HG02588 (cell line): ENCODE data around the gene SYT15B.
A peak's percentile ranks its signal among the peaks of the same experiment; 100 is the strongest.
"Not testable (repeated sequence)": the region's sequence is repeated elsewhere in the genome, so short reads cannot be mapped to it uniquely, and the experiment has no call there.

ENCODE experiments used
- ATAC-seq: cut with Tn5 transposase; IDR thresholded peaks from one replicate; pipeline ENCODE4 v1.9.1; 2021; ENCODE audit warnings: mild to moderate bottlenecking, moderate library complexity; ENCODE audit not compliant: unreplicated experiment

Gene SYT15B

GRCh38 chr10:47763554-47764175, at the start of gene SYT15B:
Gene SYT15B, minus strand, starts transcription at chr10:47763592. Its CDS starts 952 bp downstream, at chr10:47762640.
- ATAC-seq, result not testable (repeated sequence)

DNA sequence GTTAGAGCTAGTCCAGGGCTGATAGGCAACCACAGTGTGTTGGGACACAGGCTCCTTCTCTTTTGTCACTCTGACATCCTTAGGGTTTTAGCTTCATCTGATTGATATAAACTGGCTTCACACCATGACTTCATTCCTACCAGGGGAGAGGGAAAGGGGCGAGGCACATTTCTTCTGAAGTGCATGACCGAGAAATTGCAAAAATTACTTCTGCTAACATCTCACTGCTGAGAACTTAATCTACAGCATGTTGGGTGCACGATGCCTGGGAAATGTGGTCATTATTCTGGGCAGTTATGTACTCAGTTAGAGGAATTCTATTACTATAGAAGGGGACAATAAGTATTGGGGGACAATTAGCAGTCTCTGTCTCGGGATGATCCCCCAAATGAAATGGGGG, 16.2 kb upstream of the SYT15B start:
- not testable (repeated sequence) for ATAC-seq

DNA sequence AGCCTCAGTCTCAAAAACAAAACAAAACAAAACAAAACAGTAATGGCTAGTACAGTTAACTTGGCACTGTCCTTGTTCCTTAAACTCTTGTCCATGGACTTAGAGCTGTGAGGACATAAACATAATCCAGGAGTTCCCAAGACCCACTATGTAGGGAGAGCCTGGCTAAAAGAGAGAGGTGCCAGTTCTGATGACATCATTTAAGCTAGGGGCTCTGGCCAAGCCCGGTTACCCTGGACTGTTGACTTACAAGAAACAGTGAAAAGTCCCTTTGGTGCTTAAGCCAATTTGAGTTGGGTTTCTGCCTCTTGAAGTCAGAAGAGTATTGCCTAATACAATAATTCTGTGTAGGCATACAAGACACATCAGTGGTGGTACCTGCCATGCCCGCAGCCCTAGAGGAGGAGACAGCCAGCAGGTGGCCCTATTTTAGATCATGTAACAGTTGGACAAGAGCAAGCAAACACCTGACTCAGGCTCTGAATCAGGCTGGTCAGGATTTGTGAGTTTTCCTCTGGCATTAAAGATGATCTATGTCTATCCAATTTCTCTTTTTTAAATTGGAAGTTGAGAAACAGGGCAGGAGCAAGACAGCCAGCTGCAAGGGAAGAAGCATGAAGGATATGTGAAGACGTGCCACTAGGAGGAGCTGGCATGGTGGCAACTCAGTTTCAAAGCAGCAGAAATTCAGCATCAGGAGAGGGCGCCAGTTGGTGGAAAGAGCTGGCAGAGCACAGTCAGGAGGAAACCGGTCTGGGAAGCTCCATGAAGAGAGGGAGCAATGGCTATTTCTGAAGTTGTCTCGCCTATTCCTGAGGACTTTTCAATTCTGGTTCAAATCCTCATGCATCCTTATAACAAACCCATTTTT, 12.2 kb upstream of the SYT15B start:
- not testable (repeated sequence) for ATAC-seq

DNA sequence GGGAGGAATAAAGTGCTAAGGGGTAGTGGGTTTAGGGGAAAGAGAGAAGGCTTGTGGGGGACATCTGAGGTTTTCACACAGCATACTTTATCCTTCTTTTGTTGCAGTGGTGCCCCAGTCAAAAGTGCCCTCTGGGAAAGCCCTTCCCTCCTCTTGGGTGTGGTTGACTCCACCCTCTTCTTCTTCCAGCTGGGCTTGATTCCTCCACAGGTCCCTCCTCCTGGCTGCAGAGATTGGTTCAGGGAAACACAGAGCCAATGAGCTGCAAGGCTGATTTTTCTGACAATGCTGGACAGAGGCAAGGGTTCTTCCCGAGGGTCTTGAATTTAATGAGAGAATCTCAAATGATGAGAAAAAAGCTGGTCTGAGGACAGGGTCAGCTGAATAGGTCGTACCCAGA, 7.4 kb upstream of the SYT15B start:
- not testable (repeated sequence) for ATAC-seq

- not testable (repeated sequence) for ATAC-seq
Observed at GRCh38 chr10:47768578-47769115, 5.3 kb upstream of the SYT15B start.

GRCh38 chr10:47768085-47768484, 4.7 kb upstream of the SYT15B start:
- ATAC-seq, result not testable (repeated sequence)

- not testable (repeated sequence) for ATAC-seq
Observed at GRCh38 chr10:47767236-47767635, 3.8 kb upstream of the SYT15B start.

DNA sequence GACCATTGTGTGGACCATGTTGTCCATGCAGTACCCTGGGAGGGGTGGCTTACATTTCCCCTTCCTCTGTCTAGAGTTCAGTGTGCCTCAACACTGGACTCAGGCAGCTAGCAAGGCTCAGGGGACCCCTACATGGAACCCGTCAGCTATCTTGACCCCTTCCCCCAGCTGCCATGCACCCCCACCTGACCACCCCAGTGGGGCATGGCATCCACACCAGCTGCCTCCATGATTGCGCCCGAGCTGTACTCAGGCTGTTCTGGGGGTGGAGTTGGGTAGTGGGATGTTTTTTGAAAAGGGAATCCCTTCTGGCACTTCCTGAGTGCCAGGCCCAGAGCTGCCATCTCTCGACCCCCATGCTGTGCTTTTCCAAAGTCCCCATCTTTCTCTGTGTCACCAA, 1.8 kb upstream of the SYT15B start:
- not testable (repeated sequence) for ATAC-seq

- ATAC-seq, result not testable (repeated sequence)
Observed at GRCh38 chr10:47762674-47763553, 478 bp downstream of the SYT15B start.

DNA sequence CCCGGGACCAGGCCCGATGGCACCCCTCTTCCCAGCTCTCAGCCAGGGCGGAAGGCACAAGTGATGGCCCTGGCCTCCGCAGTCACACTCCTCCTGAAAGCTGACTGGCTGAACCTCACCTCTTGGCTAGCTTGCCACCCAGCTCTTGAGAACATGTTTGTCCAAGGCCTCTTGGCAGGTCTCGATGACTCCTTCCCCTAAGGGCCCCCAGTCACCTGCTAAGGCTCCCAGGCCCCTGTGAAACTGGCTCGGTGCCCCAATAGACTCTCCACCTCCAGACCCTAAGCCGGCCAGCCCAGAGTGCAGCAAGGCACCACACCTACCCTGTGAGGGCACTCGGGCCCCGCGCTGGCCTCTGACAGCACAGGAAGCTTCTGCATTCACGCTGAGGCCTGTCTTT, 4.5 kb downstream of the SYT15B start:
- ATAC-seq, result not testable (repeated sequence)

DNA sequence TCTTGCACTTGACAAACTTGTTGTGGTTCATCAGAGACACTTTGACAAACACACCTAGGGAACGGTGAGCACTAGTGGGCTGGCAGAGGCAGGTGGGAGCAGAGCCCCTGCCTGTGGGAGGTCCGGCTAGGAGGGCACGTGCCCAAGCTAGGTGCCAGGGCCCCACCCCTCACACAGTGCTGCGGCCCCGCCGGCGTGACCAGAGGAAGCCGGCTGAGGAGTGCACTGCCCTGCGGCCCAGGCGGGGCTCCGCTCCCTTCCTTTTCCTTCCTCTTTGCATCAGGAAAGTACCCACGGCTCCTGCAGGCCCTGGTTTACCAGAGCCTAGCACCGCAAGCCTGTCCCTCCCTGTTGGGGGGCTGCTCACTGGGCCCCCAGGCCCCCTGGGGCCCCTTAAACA, 7.2 kb downstream of the SYT15B start:
- not testable (repeated sequence) for ATAC-seq

DNA sequence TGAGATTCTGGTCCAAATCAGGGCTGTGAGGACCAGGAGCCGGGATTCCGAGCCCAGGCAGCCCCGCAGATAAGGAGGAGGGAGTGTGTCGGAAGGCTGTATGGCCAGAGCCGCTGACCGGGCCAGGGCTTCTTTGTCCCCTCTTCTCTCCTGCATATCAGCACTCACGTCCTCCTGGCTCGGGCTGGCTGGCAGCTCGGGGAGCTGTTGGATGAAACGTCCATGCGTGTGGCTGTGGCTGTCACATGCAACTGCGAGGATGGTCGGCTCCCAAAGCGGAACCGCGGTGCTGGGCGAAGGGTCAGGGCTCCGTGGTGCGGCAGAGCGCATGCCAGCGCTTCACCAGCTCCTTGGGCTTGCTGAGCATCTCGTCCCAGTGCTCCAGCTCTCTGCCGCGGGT, 9.5 kb downstream of the SYT15B start:
- ATAC-seq, result not testable (repeated sequence)

GRCh38 chr10:47753176-47753575, 10.2 kb downstream of the SYT15B start:
- not testable (repeated sequence) for ATAC-seq

DNA sequence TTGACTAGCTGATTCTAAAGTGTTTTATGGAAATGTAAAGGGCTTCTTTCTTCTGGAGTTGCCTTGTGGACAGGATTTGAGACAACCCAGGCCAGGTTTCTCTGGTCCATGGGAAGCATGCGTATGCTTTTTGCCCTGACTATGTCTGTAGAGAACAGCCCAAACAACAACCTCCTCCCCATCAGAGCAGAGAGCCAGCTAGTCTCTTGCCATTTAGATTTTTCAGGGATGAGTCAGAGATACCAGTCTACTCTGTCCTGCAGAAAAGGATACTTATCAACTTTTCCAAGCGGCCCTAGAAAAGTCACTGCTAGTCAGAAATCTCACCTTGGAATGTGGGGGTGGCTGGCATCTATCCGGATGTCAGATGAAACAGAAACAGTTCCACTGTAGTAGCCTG, 11.6 kb downstream of the SYT15B start:
- not testable (repeated sequence) for ATAC-seq

- not testable (repeated sequence) for ATAC-seq
Observed at GRCh38 chr10:47750360-47750759, 13.0 kb downstream of the SYT15B start.

- not testable (repeated sequence) for ATAC-seq
Observed at GRCh38 chr10:47746780-47747376, 16.5 kb downstream of the SYT15B start.

DNA sequence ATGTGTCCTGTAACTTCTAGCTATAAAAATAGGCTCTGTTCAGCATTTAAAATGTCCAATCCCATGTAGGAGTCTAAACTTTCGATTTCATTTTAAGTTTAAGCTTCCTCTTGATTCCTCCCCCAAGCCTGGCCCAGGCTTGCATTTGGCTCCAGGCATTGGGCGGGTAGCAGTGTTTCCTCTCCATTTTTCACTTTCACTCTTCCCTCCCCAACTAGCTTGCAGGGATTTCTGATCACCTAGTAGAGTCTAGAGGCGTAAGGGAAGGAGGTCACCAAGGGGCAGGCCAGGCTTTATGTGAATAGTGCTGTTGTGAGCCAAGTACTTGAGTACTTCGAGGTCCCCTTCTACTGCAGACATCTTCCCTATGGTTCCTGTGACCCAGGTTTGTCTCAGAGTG, 18.5 kb downstream of the SYT15B start:
- not testable (repeated sequence) for ATAC-seq

DNA sequence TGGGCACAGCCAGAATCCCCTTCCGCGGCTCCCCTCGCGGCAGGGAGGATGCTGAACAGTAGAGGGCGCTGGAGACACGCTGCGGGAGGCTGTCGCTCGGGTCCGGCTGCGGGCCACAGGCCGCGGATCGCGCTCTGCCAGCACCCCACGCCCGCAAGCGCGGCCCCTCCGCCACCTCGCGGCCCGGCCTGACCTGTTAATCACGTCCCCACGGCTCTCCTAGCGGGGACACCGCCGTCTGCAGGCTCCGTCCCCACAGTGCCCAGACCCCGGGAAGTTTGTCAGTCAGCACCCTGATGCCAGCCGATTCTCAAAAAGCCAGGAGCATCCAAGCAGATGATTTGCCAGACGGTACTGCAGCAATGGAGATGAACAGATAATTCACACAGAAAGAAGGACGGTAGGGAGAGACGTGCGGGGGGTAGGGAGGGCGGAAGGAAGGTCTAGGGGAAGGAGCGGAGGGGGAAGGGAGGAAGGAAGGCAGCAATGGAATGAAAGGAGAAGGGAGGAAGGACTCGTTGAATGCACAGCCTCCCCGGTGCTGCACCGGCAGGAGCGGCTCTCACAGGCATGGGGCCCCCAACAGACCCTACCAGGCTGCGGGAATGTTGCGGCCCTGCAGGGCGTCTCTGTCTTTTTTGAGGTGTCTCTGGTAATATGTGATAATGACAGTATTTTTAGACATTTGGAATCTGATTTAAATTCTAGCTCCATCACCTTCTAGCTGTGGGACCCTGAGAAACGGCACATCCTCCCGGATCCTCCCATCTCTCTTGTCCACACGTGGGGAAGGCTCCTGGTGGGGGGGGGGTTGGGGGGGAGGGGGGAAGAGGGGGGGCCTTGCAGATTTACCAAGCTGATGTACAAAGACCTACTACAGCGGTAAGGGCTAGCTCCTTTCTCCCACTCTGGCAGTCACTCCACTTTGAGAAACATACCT, 19.5 kb downstream of the SYT15B start:
- ATAC-seq, result peak; percentile 79

DNA sequence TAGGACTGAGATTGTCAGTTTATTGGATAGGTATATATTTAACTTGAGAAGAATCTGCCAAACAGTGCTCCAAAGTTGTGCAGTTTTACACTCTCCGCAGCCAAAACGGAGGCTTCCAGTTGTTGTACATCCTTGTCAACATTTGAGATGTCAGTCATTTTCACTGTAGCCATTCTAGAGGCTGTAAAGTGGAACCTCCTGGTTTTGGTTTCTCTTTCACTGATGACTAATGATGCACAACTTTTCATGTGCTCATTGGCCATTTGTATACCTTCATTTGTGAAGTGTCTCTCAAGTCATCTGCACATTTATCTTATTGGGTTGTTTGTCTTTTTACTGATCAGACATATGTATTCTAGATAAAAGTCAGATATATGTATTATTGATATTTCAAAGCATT, 22.5 kb downstream of the SYT15B start:
- peak; percentile 52 for ATAC-seq
